COLO668 (cell line): ENCODE measurements around the gene ACADM.
"Not testable (repeated sequence)": the region's sequence is repeated elsewhere in the genome, so short reads cannot be mapped to it uniquely, and the experiment has no call there.

Source experiments
- DNase-seq: peaks from one replicate; lab custom pipeline; 2025; ENCODE audit not compliant: unreplicated experiment; lab: John Stamatoyannopoulos, UW

Gene ACADM

DNA sequence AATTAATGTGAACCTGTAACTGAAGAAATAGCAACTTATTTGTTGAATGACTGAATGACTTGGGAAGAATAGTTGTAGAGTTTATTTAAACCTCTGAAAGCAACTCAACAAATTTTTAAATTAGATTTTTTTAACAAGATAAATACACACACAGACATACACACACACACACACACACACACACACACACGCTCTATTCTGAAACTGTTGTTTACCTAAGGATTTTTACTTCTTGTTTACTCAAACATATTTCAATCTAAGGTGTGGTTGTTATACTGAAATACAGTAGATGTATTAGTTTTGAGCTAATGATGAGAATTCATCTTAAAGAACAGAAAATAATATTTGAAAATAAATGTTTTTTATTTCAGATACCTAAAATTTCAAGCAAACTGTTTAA lies 11.5 kb downstream of the ACADM start:
- DNase-seq = no peak

GRCh38 chr1:75742047-75742625 lies 17.6 kb downstream of the ACADM start:
- DNase-seq = no peak

- no peak for DNase-seq
Observed at GRCh38 chr1:75745276-75745675, 20.8 kb downstream of the ACADM start.

- not testable (repeated sequence) for DNase-seq
Observed at GRCh38 chr1:75757210-75757609, 32.7 kb downstream of the ACADM start.

DNA sequence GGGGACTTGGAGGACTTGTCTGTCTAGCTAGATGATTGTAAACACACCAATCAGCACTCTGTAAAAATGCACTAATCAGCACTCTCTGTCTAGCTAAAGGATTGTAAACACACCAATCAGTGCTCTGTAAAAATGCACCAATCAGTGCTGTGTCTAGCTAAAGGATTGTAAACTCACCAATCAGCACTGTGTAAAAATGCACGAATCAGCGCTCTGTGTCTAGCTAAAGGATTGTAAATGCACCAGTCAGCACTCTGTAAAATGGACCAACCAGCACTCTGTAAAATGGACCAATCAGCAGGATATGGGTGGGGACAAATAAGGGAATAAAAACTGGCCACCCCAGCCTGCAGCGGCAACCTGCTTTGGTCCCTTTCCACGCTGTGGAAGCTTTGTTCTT lies 34.0 kb downstream of the ACADM start:
- DNase-seq = not testable (repeated sequence)

DNA sequence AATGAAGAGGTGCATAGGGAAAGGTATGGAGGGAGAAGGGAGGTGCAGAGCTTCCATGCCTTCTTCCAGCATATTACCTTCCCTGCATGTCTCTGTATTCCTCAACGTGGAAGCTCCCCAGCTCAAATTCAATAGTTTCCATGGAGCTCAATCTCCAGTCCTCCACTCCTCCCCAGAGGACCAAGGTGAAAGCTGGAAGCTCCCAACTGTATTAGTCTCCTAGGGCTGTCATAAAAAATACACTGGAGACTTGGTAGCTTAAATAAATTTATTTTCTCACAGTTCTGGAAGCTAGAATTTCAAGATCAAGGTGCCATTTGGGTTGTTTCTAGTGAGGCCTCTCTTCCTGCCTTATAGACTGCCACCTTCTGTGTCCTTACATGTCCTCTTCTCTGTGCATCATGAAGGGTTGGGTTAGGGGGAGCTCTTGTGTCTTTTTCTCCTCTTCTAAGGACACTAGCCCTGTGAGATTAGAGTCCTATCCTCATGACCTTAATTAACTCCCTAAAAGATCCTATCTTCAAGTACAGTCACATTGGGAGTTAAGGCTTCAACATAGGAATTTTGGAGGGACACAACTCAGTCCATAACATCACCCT lies 39.6 kb downstream of the ACADM start:
- DNase-seq = no peak

DNA sequence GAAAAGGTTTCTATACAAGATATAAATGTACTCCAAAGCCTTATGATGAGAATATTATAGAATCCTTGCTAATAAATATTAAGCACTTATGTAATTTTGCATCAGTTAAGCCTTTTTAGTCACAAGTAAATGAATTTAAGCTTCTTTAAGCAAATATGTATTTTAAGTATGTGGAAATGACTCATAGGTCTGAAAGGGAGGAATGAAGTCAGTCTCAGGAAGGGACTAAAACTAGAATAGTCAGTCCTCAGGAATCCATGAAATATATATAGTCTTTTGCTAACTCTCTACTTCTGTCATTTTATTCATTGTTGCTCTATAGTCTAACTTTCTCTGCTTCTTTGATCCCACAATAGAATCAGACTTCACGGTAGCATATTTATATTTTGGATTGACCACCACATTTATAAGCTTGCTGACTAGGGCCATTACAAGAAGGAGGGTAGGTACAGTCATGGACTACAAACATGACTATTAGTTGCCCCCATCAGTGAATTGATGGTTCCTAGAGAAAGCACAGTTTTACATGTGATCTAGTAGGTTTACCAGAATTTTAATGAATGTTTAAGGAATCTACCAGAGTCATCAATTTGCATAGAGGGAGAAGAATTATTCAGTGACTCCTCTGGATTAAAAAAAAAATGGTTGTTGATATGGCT lies 41.3 kb downstream of the ACADM start:
- DNase-seq = no peak

DNA sequence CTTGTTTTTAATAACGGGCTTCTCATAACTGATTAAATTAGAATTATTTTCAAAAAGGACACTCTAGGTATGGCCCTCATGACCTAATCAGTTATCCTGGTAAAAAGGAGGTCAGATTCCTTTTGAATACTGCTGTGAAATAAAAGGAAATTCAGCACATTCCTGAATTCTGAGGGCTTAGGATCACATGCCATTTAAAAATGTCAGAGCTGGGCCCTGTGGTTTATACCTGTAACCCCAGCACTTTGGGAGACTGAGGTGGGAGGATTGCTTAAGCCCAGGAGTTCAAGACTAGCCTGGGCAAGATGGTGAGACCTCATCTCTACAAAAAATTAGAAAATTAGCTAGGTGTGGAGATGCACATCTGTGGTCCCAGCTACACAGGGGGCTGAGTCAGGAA lies 43.5 kb downstream of the ACADM start:
- no peak for DNase-seq

DNA sequence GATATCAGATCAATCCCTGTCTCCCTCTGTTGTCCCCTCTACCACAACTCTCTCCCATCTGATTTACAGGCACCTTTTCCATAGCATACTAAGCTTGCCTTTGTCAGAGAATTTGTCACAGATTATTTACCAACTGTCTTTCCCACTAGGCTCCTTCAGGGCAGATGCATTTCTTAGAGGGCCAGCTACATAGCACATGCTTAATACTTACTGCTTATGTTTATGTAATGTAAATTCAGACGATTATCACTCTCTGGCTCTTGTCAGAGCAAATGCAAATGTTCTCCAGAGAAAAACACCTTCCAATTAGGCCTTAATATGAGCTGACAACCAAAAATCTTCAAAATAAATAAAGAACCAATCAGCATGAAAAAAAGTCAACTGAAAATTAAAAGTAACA lies 46.3 kb downstream of the ACADM start:
- no peak for DNase-seq

- DNase-seq = no peak
Observed at GRCh38 chr1:75771978-75772377, 47.5 kb downstream of the ACADM start.

DNA sequence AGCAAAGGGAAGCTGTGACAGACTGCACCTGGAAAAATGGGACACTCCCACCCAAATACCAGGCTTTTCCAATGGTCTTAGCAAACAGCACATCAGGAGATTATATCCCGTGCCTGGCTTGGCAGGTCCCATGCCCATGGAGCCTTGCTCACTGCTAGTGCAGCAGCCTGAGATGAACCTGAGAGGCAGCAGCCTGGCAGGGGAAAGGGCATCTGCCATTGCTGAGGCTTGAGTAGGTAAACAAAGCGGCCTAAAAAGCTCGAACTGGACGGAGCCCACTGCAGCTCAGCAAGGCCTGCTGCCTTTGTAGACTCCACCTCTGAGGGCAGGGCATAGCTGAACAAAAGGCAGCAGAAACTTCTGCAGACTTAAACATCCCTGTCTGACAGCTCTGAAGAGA lies 53.3 kb downstream of the ACADM start:
- DNase-seq = not testable (repeated sequence)

DNA sequence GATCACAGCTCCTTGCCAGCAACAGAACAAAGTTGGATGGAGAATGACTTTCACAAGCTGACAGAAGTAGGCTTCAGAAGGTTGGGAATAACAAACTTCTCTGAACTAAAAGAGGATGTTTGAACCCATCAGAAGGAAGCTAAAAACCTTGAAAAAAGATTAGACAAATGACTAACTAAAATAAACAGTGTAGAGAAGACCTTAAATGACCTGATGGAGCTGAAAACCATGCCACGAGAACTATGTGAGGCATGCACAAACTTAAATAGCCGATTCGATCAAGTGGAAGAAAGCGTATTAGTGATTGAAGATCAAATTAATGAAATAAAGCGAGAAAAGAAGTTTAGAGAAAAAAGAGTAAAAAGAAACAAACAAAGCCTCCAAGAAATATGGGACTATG lies 54.2 kb downstream of the ACADM start:
- not testable (repeated sequence) for DNase-seq

DNA sequence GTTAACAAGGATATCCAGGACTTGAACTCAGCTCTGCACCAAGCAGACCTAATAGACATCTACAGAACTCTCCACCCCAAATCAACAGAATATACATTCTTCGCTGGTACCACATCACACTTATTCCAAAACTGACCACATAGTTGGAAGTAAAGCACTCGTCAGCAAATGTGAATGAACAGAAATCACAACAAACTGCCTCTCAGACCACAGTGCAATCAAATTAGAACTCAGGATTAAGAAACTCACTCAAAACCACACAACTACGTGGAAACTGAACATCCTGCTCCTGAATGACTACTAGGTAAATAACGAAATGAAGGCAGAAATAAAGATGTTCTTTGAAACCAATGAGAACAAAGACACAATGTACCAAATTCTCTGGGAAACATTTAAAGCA lies 55.7 kb downstream of the ACADM start:
- DNase-seq = not testable (repeated sequence)

GRCh38 chr1:75783920-75784319 lies 59.4 kb downstream of the ACADM start:
- not testable (repeated sequence) for DNase-seq

- DNase-seq = no peak
Observed at GRCh38 chr1:75785320-75785982, 60.9 kb downstream of the ACADM start.

GRCh38 chr1:75785983-75786853 lies 61.7 kb downstream of the ACADM start, which contains the start of gene RABGGTB:
Gene RABGGTB (plus strand): TSS chr1:75786256. CDS start chr1:75786272, 16 bp downstream.
- DNase-seq = peak; percentile 99

- no peak for DNase-seq
Observed at GRCh38 chr1:75786901-75787493, 62.5 kb downstream of the ACADM start.

DNA sequence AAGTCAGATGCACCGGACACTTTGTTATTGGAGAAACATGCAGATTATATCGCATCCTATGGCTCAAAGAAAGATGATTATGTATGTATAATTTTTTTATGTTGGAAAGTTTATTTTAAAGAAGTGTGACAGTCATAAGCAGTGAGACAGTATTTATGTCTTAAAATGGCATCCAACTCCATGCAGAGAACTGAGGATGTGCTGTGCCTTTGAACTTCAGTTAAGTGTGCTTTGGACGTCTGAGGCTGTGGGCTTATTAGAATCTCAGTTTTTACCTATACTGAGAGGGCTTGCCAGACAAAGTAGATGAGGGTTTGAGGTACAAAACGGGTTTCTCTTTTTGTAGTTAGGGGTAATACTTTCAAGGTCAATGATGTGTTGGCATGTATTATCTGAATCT lies 63.0 kb downstream of the ACADM start:
- no peak for DNase-seq

DNA sequence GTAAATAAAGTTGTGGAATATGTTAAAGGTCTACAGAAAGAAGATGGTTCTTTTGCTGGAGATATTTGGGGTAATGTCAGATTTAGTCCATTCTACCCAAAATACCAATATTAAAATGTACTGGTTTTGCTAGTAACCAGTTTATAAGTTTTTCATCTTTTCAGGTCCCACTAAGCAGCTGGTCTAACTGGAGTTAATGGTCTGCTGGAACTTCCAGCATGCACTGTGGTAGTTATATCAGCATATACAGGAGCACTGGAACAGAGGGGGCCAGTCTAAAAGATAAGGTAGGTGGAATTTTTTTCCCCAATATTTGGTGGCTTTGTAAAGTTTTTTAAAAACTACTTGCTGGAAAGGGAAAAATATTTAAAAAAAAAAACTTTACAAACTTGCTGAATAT lies 65.5 kb downstream of the ACADM start:
- DNase-seq = no peak

DNA sequence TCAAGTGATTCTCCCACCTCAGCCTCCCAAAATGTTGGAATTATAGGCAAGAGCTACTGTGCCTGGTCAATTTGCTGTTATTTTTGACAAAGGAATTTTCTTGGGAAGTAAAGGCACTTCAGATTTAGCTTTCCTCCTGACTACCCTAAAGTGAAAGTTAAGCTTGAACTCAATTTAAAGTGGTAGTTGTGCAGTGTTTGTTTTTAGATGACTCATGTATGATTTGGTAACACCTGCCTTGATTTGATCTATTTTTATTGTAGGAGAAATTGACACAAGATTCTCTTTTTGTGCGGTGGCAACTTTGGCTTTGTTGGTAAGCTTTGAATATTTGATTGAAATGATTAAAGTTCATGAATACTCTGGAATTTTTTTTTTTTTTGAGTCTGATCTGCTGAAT lies 66.5 kb downstream of the ACADM start:
- no peak for DNase-seq

DNA sequence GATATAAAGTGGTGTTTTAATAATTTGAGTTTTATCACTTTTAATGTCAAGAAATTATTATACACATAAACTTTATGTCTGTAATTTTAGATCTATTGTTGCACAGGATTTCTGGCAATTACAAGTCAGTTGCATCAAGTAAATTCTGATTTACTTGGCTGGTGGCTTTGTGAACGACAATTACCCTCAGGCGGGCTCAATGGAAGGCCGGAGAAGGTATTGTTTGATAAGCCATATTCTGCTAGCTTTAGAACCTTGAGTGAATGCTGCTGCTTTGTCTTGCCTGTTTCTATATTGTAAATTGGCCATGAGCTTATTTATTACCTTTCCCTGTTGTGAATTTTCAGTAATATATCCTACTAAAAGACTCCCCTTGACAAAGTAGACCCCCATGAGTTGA lies 67.6 kb downstream of the ACADM start:
- no peak for DNase-seq
